ENCODE data around the gene CR1.
"Not testable (repeated sequence)": the region's sequence is repeated elsewhere in the genome, so short reads cannot be mapped to it uniquely, and the experiment has no call there.

Gene CR1

GRCh38 chr1:207581496-207582153 is 85.7 kb downstream of the CR1 start:
- DNase-seq (ENCODE audit: low read depth): no peak

DNA sequence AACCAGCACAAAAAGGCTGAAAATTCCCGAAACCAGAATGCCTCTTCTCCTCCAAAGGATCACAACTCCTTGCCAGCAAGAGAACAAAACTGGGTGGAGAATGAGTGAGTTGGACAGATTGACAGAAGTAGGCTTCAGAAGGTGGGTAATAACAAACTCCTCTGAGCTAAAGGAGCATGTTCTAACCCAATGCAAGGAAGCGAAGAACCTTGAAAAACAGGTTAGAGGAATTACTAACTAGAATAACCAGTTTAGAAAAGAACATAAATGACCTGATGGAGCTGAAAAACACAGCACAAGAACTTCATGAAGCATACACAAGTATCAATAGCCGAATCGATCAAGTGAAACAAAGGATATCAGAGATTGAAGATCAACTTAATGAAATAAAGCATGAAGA is 93.5 kb downstream of the CR1 start:
- not testable (repeated sequence) for DNase-seq (ENCODE audit: low read depth)

DNA sequence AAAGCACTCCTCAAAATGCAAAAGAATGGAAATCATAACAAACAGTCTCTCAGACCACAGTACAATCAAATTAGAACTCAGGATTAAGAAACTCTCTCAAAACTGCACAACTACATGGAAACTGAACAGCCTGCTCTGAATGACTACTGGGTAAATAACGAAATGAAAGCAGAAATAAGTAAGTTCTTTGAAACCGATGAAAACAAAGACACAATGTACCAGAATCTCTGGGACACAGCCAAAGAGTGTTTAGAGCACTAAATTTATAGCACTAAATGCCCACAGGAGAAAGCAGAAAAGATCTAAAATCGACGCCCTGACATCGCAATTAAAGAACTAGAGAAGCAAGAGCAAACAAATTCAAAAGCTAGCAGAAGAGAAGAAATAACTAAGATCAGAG is 95.2 kb downstream of the CR1 start:
- not testable (repeated sequence) for DNase-seq (ENCODE audit: low read depth)

DNA sequence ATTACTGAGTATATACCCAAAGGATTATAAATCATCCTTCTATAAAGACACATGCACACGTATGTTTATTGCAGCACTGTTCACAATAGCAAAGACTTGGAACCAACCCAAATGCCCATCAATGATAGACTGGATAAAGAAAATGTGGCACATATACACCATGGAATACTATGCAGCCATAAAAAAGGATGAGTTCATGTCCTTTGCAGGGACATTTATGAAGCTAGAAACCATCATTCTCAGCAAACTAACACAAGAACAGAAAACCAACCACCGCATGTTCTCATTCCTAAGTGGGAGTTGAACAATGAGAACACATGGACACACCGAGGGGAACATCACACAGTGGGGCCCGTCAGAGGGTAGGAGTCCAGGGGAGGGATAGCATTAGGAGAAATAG is 98.1 kb downstream of the CR1 start:
- not testable (repeated sequence) for DNase-seq (ENCODE audit: low read depth)

DNA sequence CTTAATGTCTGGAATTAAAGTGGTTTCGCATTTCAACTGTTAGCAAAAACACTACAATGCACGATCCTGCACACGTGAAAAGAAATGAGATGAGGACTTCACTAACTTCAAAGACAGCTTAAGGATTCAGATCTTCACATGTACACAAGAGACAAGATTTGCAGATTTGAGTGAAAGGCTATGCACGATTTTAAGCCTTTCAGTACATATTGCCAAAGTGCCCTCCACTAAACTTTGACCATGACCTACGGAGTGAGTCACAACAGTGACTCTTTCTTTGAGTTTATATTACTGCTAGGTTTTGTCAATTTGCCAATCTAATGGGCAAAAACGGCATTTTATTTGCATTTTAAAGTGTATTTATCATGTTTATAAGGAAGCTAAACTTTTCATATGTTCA is 107.8 kb downstream of the CR1 start:
- peak; percentile 19 for DNase-seq (ENCODE audit: low read depth)

DNA sequence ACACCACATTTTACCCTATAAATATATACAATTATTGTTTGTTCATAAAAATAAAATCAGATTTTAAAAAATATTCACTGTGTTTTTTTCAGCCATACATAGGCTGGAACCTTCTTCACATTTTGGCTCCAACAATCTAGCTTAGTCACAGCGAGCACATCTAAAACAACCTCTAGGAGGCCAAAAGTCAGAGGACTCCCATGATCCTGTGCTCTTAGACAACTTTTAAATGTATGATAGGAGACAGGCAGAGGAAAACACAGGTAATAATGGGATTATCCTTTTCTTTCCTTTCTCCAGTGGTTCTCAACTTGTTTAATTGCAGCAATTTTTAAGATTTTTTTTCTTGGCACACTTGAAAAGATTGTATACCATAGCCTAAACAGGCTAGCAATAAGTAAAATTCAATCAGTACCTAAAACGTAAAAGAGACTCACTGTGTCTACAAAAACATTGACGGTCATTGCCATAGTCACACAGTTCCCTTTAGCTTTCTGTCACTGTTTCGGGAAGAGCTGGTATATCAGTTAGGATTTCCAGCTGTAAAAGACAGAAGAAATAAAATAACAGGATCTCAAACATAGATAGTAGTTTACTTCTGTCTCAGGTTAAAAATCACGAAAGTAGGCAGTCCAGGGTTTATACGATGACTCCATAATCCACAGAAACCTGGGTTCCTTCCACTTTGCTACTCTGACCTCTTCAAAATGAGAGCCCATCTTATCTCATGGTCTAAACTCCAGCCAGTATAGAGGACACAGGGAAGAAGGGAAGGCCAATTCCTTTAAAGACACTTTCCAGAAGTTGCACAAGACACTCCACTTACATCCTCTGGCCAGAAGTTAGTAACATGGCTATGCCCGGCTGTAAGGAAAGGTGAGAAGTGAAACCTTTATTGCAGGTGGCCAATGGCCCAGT is 109.7 kb downstream of the CR1 start:
- no peak for DNase-seq (ENCODE audit: low read depth)

DNA sequence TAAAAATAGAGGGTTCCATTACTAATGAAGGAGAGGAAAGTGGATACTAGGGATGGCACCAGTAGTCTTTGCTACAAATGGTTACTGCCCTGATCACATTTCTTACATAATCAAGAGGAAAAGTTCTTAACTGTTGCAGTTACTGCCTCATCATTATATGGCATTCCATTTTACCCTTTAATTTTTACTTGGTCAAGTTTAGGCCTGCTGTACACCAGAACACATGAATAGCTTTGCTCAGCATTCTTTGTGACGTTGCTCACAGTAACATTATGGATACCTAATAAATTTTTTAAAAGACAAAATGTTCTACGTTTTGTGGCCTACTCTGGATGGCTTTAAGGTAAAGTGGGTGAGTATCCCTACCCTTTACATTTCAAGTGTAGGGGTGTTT is 110.4 kb downstream of the CR1 start:
- no peak for DNase-seq (ENCODE audit: low read depth)

GRCh38 chr1:207612762-207613161 is 116.8 kb downstream of the CR1 start:
- no peak for DNase-seq (ENCODE audit: low read depth)

GRCh38 chr1:207619871-207620542 is 124.0 kb downstream of the CR1 start:
- DNase-seq (ENCODE audit: low read depth): peak; percentile 55

DNA sequence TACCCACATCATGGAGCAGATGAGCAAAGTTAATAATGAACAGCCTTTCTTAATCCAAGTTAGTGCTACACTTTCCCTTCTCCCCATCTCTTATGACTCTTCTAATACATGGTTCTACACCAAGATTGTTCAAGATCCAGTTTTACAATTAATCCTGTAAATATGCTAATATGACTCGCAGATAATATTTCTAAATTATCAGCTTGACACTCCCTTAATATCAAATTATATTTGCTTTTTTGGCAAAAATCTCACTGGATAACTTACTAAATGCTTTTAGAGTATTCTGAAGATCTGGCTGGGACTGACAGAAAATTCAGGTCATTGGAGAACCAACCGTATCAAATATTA is 124.6 kb downstream of the CR1 start:
- DNase-seq (ENCODE audit: low read depth): no peak

DNA sequence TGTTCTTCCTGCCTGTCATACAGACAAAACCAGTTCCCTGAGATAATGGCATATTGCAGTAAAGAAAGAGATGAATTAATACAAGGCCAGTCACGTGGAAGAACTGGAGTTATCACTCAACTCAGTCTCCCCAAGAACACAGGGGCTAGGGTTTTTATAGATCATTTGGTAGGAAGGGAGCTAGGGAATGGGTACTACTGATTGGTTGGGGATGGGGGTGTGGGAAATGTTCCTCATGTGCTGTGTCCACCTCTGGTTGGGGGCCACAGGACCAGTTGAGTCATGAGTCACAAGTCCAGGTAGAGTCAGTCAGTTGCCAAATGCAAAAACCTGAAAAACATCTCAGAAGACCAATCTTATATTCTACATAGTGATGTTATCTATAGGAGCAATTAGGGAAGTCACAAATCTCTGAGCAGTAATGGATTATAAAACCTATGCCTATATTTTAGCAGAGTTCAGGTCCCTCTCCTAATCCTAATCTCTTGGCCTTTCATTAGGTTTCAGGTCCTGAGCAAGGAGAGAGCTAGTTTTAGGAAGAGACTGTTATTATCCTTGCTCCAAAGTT is 129.6 kb downstream of the CR1 start:
- DNase-seq (ENCODE audit: low read depth): not testable (repeated sequence)

- no peak for DNase-seq (ENCODE audit: low read depth)
Observed at GRCh38 chr1:207626972-207627337, 131.0 kb downstream of the CR1 start.

DNA sequence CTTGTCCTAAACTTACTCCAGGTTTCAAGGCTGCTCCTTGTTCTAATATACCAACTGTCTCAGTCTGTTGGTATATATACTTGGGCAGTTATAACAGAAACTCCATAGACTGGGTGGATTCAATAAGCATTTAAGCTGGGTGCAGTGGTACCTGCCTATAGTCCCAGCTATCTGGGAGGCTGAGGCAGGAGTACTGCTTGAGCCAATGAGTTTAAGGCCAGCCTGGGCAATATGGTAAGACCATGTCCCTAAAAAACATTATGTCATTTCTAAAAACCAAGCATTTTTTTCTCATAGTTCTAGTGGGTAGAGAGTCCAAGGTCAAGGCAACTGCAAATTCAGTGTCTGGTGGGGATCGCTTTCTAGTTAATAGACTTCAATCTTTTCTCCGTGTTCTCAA is 131.5 kb downstream of the CR1 start:
- DNase-seq (ENCODE audit: low read depth): no peak

DNA sequence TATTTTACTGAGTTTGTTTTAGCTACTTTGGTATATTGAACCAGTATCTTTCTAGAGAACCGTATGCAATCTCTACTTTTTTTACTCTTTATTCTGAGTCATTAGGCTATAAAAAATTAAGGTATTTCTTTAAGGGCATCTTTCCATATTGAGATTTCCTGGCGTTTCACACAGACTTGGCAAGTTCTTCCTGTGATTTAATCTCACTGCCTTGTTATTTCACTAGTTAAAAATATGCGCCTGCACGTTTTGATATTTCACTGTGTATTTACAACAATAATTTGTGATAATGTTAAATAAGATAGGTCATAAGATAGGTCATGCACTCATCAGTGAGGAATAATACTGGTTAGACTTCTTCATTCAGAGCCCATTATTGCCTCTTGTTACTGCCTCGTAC is 132.8 kb downstream of the CR1 start:
- DNase-seq (ENCODE audit: low read depth): peak; percentile 6

DNA sequence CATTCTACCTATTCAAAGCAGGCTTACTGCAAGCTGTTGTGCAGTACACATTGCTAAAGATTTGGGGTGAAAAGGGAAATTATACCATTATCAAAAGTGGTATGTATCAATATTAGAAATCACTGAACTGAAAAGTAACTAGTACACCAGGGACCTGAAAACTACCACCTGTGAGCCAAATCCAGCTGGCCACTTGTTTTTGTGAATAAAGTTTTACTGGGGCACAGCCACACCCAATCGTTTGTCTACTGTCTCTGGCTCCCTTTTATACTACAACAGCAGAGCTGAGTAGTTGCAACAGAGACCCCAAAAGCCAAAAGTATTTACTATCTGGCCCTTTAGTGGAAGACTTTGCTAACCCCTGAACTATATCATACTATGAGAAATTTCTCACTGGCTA is 135.2 kb downstream of the CR1 start:
- DNase-seq (ENCODE audit: low read depth): no peak

DNA sequence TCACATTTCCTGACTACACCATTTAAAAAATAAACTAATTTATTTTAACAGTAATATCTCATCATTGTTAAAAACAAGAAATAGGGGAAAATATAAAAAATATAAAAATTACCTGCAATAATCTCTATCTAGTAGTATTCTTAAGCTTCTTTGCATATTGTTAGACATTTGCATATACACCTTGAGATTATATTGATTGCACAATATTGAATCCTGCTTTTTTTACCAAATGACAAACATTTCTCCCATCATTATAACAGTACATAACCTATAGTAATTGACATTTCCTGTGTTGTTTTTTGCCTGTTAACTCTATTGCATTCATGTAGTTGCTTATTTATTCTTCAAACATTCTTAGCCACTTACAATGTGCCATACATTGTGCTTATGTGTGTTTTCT is 137.3 kb downstream of the CR1 start:
- no peak for DNase-seq (ENCODE audit: low read depth)

DNA sequence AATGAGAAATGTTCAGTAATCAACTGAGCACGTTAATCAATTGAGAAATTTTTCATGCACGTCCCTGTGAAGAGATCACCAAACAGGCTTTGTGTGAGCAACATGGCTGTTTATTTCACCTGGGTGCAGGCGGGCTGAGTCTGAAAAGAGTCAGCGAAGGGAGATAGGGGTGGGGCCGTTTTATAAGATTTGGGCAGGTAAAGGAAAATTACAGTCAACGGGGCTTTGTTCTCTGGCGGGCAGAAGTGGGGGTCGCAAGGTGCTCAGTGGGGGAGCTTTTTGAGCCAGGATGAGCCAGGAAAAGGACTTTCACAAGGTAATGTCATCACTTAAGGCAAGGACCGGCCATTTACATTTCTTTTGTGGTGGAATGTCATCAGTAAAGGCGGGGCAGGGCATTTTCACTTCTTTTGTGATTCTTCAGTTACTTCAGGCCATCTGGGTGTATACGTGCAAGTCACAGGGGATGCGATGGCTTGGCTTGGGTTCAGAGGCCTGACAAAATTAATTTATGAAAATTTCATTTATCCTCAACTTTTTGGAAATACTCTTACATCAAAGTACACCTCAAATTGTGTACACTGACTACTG is 137.8 kb downstream of the CR1 start:
- DNase-seq (ENCODE audit: low read depth): not testable (repeated sequence)

DNA sequence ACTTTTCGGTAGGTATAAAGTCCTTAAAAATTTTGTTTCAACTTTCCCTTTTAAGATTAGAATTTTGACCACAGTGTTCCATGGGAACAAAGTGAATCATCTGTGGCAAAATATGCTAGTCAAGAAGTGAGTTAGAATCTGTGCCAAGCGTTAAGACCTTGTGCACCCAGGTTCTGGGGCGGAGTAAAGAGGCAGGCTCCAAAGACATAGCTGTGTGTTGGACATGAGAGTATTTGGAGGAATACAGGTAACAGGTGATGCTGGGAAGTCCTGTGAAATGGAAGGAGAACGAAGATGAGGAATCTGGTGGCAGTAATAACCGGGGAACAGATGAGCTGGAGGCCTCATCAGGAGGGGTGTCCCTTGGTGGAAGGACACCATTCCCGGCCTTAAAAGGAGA is 138.3 kb downstream of the CR1 start:
- DNase-seq (ENCODE audit: low read depth): not testable (repeated sequence)

- DNase-seq (ENCODE audit: low read depth): not testable (repeated sequence)
Observed at GRCh38 chr1:207635569-207636186, 139.7 kb downstream of the CR1 start.

DNA sequence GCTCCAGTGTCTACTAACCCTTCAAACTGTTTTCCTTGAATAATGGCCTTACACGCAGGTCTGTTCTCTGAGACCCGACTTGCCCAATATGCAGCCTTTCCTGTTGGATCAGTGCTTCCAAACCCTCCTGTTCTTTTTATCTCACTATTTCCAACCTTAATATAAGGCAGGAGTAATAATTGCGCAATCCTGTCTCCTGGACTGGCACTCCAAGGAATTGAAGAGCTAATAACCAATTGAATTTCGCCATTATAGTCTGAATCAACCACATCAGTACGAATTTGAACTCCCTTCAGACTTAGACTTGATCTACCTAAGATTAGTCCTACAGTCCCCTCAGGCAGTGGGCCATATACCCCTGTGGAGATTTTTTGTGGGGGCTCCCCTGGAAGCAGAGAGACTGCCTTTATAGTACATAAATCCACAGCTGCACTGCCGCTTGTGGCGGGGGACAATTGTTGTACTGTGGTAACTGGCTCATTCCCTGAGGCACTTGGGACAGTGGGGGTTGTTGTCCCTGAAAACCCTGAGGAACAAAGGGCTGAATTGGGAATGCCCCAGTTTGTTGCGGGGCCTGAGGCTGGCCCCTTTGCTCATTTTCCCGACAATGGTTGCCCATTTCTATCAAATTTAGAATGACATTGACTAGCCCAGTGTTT is 142.7 kb downstream of the CR1 start:
- not testable (repeated sequence) for DNase-seq (ENCODE audit: low read depth)

DNA sequence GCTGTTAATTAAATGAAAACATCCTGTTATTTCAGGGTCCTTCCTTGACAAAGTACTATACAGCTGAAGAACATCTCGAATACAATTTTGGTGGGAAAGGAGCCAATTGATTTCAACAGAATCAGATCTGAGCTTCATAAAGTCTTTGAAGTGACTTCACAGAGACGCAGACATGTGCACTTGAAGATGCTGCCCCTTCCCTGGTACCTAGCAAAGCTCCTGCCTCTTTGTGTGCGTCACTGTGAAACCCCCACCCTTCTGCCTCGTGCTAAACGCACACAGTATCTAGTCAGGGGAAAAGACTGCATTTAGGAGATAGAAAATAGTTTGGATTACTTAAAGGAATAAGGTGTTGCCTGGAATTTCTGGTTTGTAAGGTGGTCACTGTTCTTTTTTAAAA is 143.4 kb downstream of the CR1 start:
- not testable (repeated sequence) for DNase-seq (ENCODE audit: low read depth)
